22Rv1 (cell line): ENCODE results near the gene ZBTB3.
"Not testable (repeated sequence)": the region's sequence is repeated elsewhere in the genome, so short reads cannot be mapped to it uniquely, and the experiment has no call there.

ENCODE experiments used
- CTCF ChIP-seq: fragments of 450-650 bp; IDR thresholded peaks from 2 replicates; pipeline ENCODE4 v1.5.1; 2017; ENCODE audit warnings: mild to moderate bottlenecking
- ZFX ChIP-seq: fragments of 450-650 bp; IDR thresholded peaks from 2 replicates; pipeline ENCODE4 v1.6.1; 2017; ENCODE audit warnings: antibody characterized with exemption, borderline replicate concordance

GRCh38 chr11:62703921-62704320, 50.0 kb downstream of the ZBTB3 start:
- TF ChIP-seq CTCF, ZFX: not testable (repeated sequence)
